WTC11 (cell line): ENCODE measurements around the gene HOXA2. TPM values are rescaled to one million over a fixed set of nuclear protein-coding genes. Genes with fewer than 3 reads are reported as not detected.

Experiments
- ATAC-seq: fragments of 200-7000 bp; cut with Tn5 transposase; 2 replicates; pipeline ENCODE4 v1.10.0; 2021; ENCODE audit warnings: mild to moderate bottlenecking, moderate library complexity
- CTCF ChIA-PET: fragments of 300-600 bp; sonication (Branson Sonifier 250); formaldehyde crosslinking; loops from one replicate; lab custom pipeline; 2021; ENCODE audit warnings: antibody characterized with exemption; lab: Charles Lee
- POLR2A ChIA-PET: fragments of 350-600 bp; sonication (Branson Sonifier 250); formaldehyde crosslinking; loops from one replicate; lab custom pipeline; 2021; ENCODE audit warnings: antibody characterized with exemption; lab: Charles Lee
- DNase-seq: peaks from one replicate; pipeline ENCODE4 v3.0.0; 2021; ENCODE audit warnings: low spot score
- H3K27ac Mint-ChIP-seq: 2 replicates; pipeline ENCODE4 v1.8.0; 2021; ENCODE audit warnings: mixed read lengths
- H3K27me3 Mint-ChIP-seq: 2 replicates; pipeline ENCODE4 v1.8.0; 2021; ENCODE audit warnings: low read depth, mild to moderate bottlenecking, moderate library complexity, mixed read lengths
- H3K36me3 Mint-ChIP-seq: 2 replicates; pipeline ENCODE4 v1.8.0; 2021; ENCODE audit warnings: mixed read lengths
- H3K4me1 Mint-ChIP-seq: 2 replicates; pipeline ENCODE4 v1.8.0; 2022; ENCODE audit warnings: mixed read lengths
- H3K4me3 Mint-ChIP-seq: 2 replicates; pipeline ENCODE4 v1.8.0; 2021; ENCODE audit warnings: mild to moderate bottlenecking, moderate library complexity, mixed read lengths
- H3K9me3 Mint-ChIP-seq: 2 replicates; pipeline ENCODE4 v1.8.0; 2021; ENCODE audit warnings: mixed read lengths
- ATF2 ChIP-seq: sonication (generic); formaldehyde crosslinking; IDR thresholded peaks from 2 replicates; pipeline ENCODE4 v1.8.1; 2022; ENCODE audit warnings: low read depth, missing genetic modification reagents, borderline replicate concordance
- FOXJ3 ChIP-seq: sonication (generic); formaldehyde crosslinking; IDR thresholded peaks from 2 replicates; pipeline ENCODE4 v1.9.0; 2021; ENCODE audit warnings: missing genetic modification reagents, mild to moderate bottlenecking, borderline replicate concordance
- GABPB1 ChIP-seq: sonication (generic); formaldehyde crosslinking; IDR thresholded peaks from 2 replicates; pipeline ENCODE4 v1.8.1; 2023; ENCODE audit warnings: mild to moderate bottlenecking, missing genetic modification reagents
- NR3C1 ChIP-seq: sonication (generic); formaldehyde crosslinking; conservative IDR thresholded peaks from 2 replicates; pipeline ENCODE4 v1.8.1; 2023; ENCODE audit warnings: low read depth, mild to moderate bottlenecking, missing genetic modification reagents
- PREB ChIP-seq: sonication (generic); formaldehyde crosslinking; IDR thresholded peaks from 2 replicates; pipeline ENCODE4 v1.8.1; 2022; ENCODE audit warnings: mild to moderate bottlenecking, missing genetic modification reagents, moderate library complexity, borderline replicate concordance
- ZBTB43 ChIP-seq: sonication (generic); formaldehyde crosslinking; IDR thresholded peaks from 2 replicates; pipeline ENCODE4 v1.8.1; 2023; ENCODE audit warnings: mild to moderate bottlenecking, missing genetic modification reagents
- ZNF219 ChIP-seq: sonication (generic); formaldehyde crosslinking; IDR thresholded peaks from 2 replicates; pipeline ENCODE4 v1.8.0; 2023; ENCODE audit warnings: missing genetic modification reagents, mild to moderate bottlenecking, borderline replicate concordance
- ZNF232 ChIP-seq: sonication (generic); formaldehyde crosslinking; IDR thresholded peaks from 2 replicates; pipeline ENCODE4 v1.8.0; 2022; ENCODE audit warnings: mild to moderate bottlenecking, missing genetic modification reagents
- ZNF263 ChIP-seq: sonication (generic); formaldehyde crosslinking; IDR thresholded peaks from 2 replicates; pipeline ENCODE4 v1.8.1; 2022; ENCODE audit warnings: low read depth, mild to moderate bottlenecking, moderate library complexity, missing genetic modification reagents
- ZNF281 ChIP-seq: sonication (generic); formaldehyde crosslinking; IDR thresholded peaks from 2 replicates; pipeline ENCODE4 v1.8.0; 2023; ENCODE audit warnings: mild to moderate bottlenecking, missing genetic modification reagents
- ZNF512 ChIP-seq: sonication (generic); formaldehyde crosslinking; IDR thresholded peaks from 2 replicates; pipeline ENCODE4 v1.8.1; 2022; ENCODE audit warnings: missing genetic modification reagents, borderline replicate concordance
- total RNA-seq: library from RNA; stranded (reverse); gene quantifications from 3 replicates; pipeline ENCODE4 v1.2.3, GENCODE V29; 2021

The HOXA2 gene
- total RNA-seq, 1 experiment from 2014 or later: not detected

- TF ChIP-seq ZNF281 (CRISPR knock-in tag) (peak; percentile 72; the same call in 1 of the 2 replicates), ATF2 (no peak)
Observed at GRCh38 chr7:27130540-27131389, 28.3 kb upstream of the HOXA2 start, which contains the start of gene HOXA4 (continued).

- no peak overlapping the region for H3K4me3 Mint-ChIP-seq
- no peaks in the 10 kb centered on the region for H3K9me3 Mint-ChIP-seq
- H3K4me1 Mint-ChIP-seq: peaks cover 9% of the 10 kb centered on the region; the same call in 1 of the 2 replicates
- DNase-seq: no peak
- TF ChIP-seq ZNF263 (CRISPR knock-in tag): no peak
- no peak for TF ChIP-seq NR3C1
- TF ChIP-seq ZNF219: no peak
- TF ChIP-seq ZNF281 (CRISPR knock-in tag): no peak
- TF ChIP-seq GABPB1 (CRISPR knock-in tag): no peak
- no peak for TF ChIP-seq ZNF512 (CRISPR knock-in tag)
- CTCF ChIA-PET: interaction anchor here (1.0 to 2.6 kb wide), 3 partner anchors 13 to 50 kb away, joined by 3 to 7 read pairs (median 4); no protein-coding TSS in a partner anchor
- peak; percentile 39 for ATAC-seq
- H3K27me3 Mint-ChIP-seq: peaks cover 96% of the 10 kb centered on the region
- POLR2A ChIA-PET: no interaction called here
- no peaks in the 10 kb centered on the region; the same call in 1 of the 2 replicates for H3K36me3 Mint-ChIP-seq
- no peak overlapping the region for H3K27ac Mint-ChIP-seq
Observed at GRCh38 chr7:27129729-27130539, 27.5 kb upstream of the HOXA2 start.

- H3K4me3 Mint-ChIP-seq: peak overlapping the region; percentile 2; the same call in 1 of the 2 replicates
- ChIA-PET POLR2A (interaction anchor here (0.5 kb wide), 1 partner anchor 278 kb away, joined by 3 read pairs; no protein-coding TSS in a partner anchor), CTCF (interaction anchor here (1.1 to 2.6 kb wide), 3 partner anchors 32 to 51 kb away, joined by 5 to 7 read pairs (median 6); no protein-coding TSS in a partner anchor)
- no peak for DNase-seq
- peaks cover 12% of the 10 kb centered on the region for H3K4me1 Mint-ChIP-seq
- H3K27me3 Mint-ChIP-seq: peaks cover 96% of the 10 kb centered on the region
- no peaks in the 10 kb centered on the region; the same call in 1 of the 2 replicates for H3K36me3 Mint-ChIP-seq
- no peak for ATAC-seq
- H3K27ac Mint-ChIP-seq: no peak overlapping the region
- H3K9me3 Mint-ChIP-seq: no peaks in the 10 kb centered on the region
- TF ChIP-seq FOXJ3: no peak
- no peak for TF ChIP-seq ZNF263 (CRISPR knock-in tag)
- TF ChIP-seq ZBTB43: no peak
- TF ChIP-seq ZNF281 (CRISPR knock-in tag): no peak
- no peak for TF ChIP-seq ZNF232 (CRISPR knock-in tag)
- TF ChIP-seq PREB (CRISPR knock-in tag): no peak
Observed at GRCh38 chr7:27128776-27129728, 26.6 kb upstream of the HOXA2 start.
